Vagina (tissue), 2 donors: ENCODE data around the gene MEIS3.

Source experiments
- CTCF ChIP-seq, 3 experiments: fragments of 450-650 bp in 2 of 3; fragments of 200-600 bp in 1 of 3; sonication (generic) in 1 of 3; IDR thresholded peaks; one replicate each; pipeline ENCODE4 v1.5.1; 2017 to 2019; ENCODE audit warnings: antibody characterized with exemption in 3 of 3, mild to moderate bottlenecking in 2 of 3, moderate library complexity in 2 of 3
- POLR2A ChIP-seq, 2 donors: fragments of 450-650 bp; IDR thresholded peaks; one replicate each; pipeline ENCODE4 v1.6.1; 2017; ENCODE audit warnings: antibody characterized with exemption in 2 of 2, mild to moderate bottlenecking in 2 of 2, moderate library complexity in 2 of 2
- POLR2AphosphoS5 ChIP-seq, 2 donors: sonication (generic); formaldehyde crosslinking; IDR thresholded peaks; one replicate each; pipeline ENCODE4 v1.9.0; 2017; ENCODE audit warnings: antibody characterized with exemption in 2 of 2, mild to moderate bottlenecking in 2 of 2, low read depth in 1 of 2; ENCODE audit not compliant: insufficient read depth in 1 of 2

- no peak for TF ChIP-seq CTCF (IDR thresholded peaks at IDR 0.05)
- no peak for TF ChIP-seq POLR2AphosphoS5 (IDR thresholded peaks at IDR 0.05; ENCODE audit: insufficient read depth in 1 of 2, low read depth in 1 of 2)
- no peak for TF ChIP-seq POLR2A (IDR thresholded peaks at IDR 0.05)
Observed at GRCh38 chr19:47458672-47459071, 39.3 kb upstream of the MEIS3 start.
